HEK293 (cell line): ENCODE results near the gene SLC20A1.

Source experiments
- CTCF ChIP-seq: fragments of 450-650 bp; formaldehyde crosslinking; IDR thresholded peaks from 2 replicates; pipeline ENCODE4 v1.5.1; 2016; ENCODE audit warnings: missing biosample characterization, missing genetic modification characterization
- EGR2 ChIP-seq: fragments of 450-650 bp; formaldehyde crosslinking; IDR thresholded peaks from 2 replicates; pipeline ENCODE4 v1.5.1; 2016; ENCODE audit warnings: low read depth, missing biosample characterization, missing genetic modification characterization
- ZNF114 ChIP-seq: fragments of 450-650 bp; formaldehyde crosslinking; IDR thresholded peaks from 2 replicates; pipeline ENCODE4 v1.5.0; 2017; ENCODE audit warnings: missing biosample characterization, missing genetic modification characterization
- ZNF239 ChIP-seq: fragments of 450-650 bp; formaldehyde crosslinking; IDR thresholded peaks from 2 replicates; pipeline ENCODE4 v1.5.1; 2016; ENCODE audit warnings: missing biosample characterization, missing genetic modification characterization
- ZNF274 ChIP-seq, 2 experiments: fragments of 200-500 bp in 1 of 2; fragments of 450-650 bp in 1 of 2; sonication (Bioruptor generic) in 1 of 2; formaldehyde crosslinking in 1 of 2; IDR thresholded peaks; 2 replicates each; pipeline versions ENCODE4 v1.5.1 to v1.6.1; 2014 to 2016; ENCODE audit warnings: borderline replicate concordance in 1 of 2, inconsistent platforms in 1 of 2, low read length in 1 of 2, missing biosample characterization in 1 of 2, missing genetic modification characterization in 1 of 2
- ZNF350 ChIP-seq: fragments of 450-650 bp; formaldehyde crosslinking; IDR thresholded peaks from 2 replicates; pipeline ENCODE4 v1.5.0; 2017; ENCODE audit warnings: missing biosample characterization, mild to moderate bottlenecking, missing genetic modification characterization
- ZNF433 ChIP-seq: fragments of 450-650 bp; formaldehyde crosslinking; IDR thresholded peaks from 2 replicates; pipeline ENCODE4 v1.5.1; 2016; ENCODE audit warnings: missing biosample characterization, missing genetic modification characterization, low read depth
- ZNF561 ChIP-seq: fragments of 450-650 bp; IDR thresholded peaks from 2 replicates; pipeline ENCODE4 v1.5.1; 2018; ENCODE audit warnings: missing biosample characterization, missing genetic modification characterization, borderline replicate concordance
- ZNF639 ChIP-seq: fragments of 450-650 bp; formaldehyde crosslinking; IDR thresholded peaks from 2 replicates; pipeline ENCODE4 v1.5.1; 2016; ENCODE audit warnings: missing biosample characterization, missing genetic modification characterization
- ZNF645 ChIP-seq: fragments of 450-650 bp; formaldehyde crosslinking; IDR thresholded peaks from 2 replicates; pipeline ENCODE4; 2016; ENCODE audit warnings: missing biosample characterization, missing genetic modification characterization
- ZNF785 ChIP-seq: fragments of 450-650 bp; formaldehyde crosslinking; IDR thresholded peaks from 2 replicates; pipeline ENCODE4 v1.5.1; 2016; ENCODE audit warnings: missing biosample characterization, missing genetic modification characterization
- ZNF843 ChIP-seq: fragments of 450-650 bp; formaldehyde crosslinking; IDR thresholded peaks from 2 replicates; pipeline ENCODE4 v1.5.1; 2016; ENCODE audit warnings: missing biosample characterization, missing genetic modification characterization
- ZSCAN30 ChIP-seq: fragments of 450-650 bp; IDR thresholded peaks from 2 replicates; pipeline ENCODE4 v1.5.1; 2018; ENCODE audit warnings: missing biosample characterization, mild to moderate bottlenecking, missing genetic modification characterization, moderate library complexity

- TF ChIP-seq CTCF (tag by site-specific recombination) = no peak
- TF ChIP-seq ZNF274 (IDR thresholded peaks at IDR 0.05; ENCODE audit: low read length) = no peak
- TF ChIP-seq ZNF274 (tag by site-specific recombination; IDR thresholded peaks at IDR 0.05; ENCODE audit: borderline replicate concordance) = no peak
- TF ChIP-seq ZNF239 (tag by site-specific recombination) = no peak
- TF ChIP-seq ZNF843 = no peak
- TF ChIP-seq ZSCAN30 (tag by site-specific recombination) = no peak
- TF ChIP-seq ZNF561 = no peak
- no peak for TF ChIP-seq ZNF639 (tag by site-specific recombination)
- TF ChIP-seq ZNF433 (tag by site-specific recombination) = no peak
- TF ChIP-seq ZNF114 (tag by site-specific recombination) = no peak
- TF ChIP-seq ZNF350 (tag by site-specific recombination) = no peak
- TF ChIP-seq EGR2 (tag by site-specific recombination) = no peak
- TF ChIP-seq ZNF785 (tag by site-specific recombination) = no peak
- no peak for TF ChIP-seq ZNF645 (tag by site-specific recombination)
Observed at GRCh38 chr2:112629823-112630222, 15.9 kb upstream of the SLC20A1 start.
